Measurements from ENCODE around the gene SEC63.
"Not testable (repeated sequence)": the region's sequence is repeated elsewhere in the genome, so short reads cannot be mapped to it uniquely, and the experiment has no call there.

Gene SEC63

GRCh38 chr6:107959392-107959791 is 1.4 kb upstream of the SEC63 start:
- DNase-seq (ENCODE audit: extremely low read depth, insufficient read length): no peak
- no peaks in the 10 kb centered on the region for H3K36me3 ChIP-seq (ENCODE audit: control insufficient read depth, insufficient read depth, low read length)
- no peaks in the 10 kb centered on the region for H3K27me3 ChIP-seq (replicated peaks; ENCODE audit: control insufficient read depth, insufficient read depth, low read length)
- TF ChIP-seq, protein P1, sequence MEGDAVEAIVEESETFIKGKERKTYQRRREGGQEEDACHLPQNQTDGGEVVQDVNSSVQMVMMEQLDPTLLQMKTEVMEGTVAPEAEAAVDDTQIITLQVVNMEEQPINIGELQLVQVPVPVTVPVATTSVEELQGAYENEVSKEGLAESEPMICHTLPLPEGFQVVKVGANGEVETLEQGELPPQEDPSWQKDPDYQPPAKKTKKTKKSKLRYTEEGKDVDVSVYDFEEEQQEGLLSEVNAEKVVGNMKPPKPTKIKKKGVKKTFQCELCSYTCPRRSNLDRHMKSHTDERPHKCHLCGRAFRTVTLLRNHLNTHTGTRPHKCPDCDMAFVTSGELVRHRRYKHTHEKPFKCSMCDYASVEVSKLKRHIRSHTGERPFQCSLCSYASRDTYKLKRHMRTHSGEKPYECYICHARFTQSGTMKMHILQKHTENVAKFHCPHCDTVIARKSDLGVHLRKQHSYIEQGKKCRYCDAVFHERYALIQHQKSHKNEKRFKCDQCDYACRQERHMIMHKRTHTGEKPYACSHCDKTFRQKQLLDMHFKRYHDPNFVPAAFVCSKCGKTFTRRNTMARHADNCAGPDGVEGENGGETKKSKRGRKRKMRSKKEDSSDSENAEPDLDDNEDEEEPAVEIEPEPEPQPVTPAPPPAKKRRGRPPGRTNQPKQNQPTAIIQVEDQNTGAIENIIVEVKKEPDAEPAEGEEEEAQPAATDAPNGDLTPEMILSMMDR (IDR thresholded peaks at IDR 0.05; ENCODE audit: insufficient read depth, low read length, poor library complexity, severe bottlenecking): no peak
- H3K4me3 ChIP-seq (replicated peaks; ENCODE audit: low read depth, low read length): no peak overlapping the region

DNA sequence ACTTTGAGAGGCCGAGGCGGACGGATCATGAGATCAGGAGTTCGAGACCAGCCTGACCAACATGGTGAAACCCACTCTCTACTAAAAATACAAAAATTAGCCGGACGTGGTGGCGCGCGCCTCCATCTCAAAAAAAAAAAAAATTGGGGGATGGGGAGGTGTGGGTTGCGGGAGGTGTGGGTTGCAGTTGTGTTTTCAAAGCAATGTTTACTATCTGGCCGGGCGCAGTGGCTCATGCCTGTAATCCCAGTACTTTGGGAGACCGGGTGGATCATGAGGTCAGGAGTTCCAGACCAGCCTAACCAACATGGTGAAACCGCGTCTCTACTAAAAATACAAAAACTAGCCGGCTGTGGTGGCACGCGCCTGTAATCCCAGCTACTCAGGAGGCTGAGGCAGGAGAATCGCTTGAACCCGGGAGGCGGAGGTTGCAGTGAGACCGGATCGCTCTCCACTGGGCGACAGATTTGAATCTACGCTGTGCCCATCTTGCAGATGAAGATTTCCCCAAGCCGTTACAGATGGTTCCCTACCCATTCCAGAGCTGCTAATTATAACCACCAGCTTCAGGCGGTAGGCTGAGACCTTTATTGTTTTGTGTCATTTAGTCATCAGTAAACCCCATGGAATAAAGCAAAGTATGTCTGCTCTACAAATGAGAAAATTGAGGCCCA is 818 bp upstream of the SEC63 start:
- H3K4me3 ChIP-seq (replicated peaks; ENCODE audit: low read depth, low read length): peak overlapping the region; percentile 64
- not testable (repeated sequence) for H3K27me3 ChIP-seq (replicated peaks; ENCODE audit: control insufficient read depth, insufficient read depth, low read length); H3K36me3 ChIP-seq (ENCODE audit: control insufficient read depth, insufficient read depth, low read length); DNase-seq (ENCODE audit: extremely low read depth, insufficient read length)

DNA sequence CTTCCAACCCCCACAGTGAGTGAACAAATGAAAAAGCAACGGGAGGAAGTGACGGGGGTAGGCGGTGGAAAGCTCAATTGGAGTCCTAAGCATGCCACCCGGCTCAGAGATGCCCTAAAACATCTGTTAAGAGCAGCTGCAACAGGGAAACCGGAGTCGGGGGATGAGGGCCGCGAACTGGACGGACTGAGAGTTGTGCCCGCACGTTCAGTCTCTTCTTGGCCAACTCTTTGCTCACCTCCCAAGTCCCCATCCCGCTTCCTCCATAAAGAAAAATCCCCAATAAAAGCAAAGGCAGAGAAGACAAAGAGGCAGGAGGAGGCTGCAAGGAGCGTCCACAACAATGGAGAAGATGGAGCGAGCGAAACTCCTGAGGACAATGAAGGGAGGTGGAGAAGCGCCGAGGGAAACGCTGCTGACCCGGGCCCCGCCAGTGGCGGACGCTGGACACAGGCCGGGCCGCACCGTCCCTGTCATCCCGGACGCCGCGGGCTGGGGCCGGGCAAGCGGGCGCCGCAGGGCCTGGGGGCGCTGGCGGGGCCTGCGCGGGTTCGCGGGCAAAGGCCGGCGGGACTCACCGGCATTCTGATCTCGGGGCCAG is 600 bp downstream of the SEC63 start:
- H3K4me3 ChIP-seq (replicated peaks; ENCODE audit: low read depth, low read length): peak overlapping the region; percentile 80
- no peaks in the 10 kb centered on the region for H3K27me3 ChIP-seq (replicated peaks; ENCODE audit: control insufficient read depth, insufficient read depth, low read length)
- H3K36me3 ChIP-seq (ENCODE audit: control insufficient read depth, insufficient read depth, low read length): no peaks in the 10 kb centered on the region
- TF ChIP-seq, protein P1 (IDR thresholded peaks at IDR 0.05; ENCODE audit: insufficient read depth, low read length, poor library complexity, severe bottlenecking): no peak
- peak; percentile 60 for DNase-seq (ENCODE audit: extremely low read depth, insufficient read length)

DNA sequence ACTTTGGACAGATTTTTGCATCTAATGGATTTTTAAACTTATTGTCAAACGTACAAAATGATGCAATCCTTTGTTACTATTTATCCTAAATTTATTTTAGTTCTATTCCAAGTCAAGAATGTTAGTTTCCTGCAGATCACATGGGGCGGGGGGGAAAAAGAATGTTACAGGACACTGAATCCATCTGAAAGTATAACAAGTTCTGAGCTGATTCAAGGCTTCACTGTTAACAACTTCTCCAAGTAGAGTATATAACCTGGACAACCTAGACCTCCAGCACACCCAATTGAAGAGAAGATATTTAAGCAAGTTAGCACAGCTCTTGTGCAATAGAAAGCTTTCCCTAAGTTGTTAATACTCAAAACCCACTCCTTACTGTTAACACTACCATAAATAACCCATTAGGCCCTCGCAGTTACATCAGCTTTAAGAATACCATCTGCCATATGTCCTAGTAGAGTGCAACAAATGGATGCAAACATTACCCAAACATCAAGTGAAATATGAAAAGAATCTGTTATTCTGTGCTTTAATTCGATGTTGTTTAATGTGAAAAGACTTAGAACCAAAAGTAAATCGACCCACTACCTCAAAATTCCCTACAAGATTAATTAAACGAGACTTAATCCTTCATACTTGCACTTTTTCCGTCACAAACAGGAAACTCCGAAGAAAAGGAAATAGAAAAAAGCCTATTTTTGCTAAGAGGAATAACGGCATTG is 1.3 kb downstream of the SEC63 start:
- TF ChIP-seq, protein P1 (IDR thresholded peaks at IDR 0.05; ENCODE audit: insufficient read depth, low read length, poor library complexity, severe bottlenecking): no peak
- Histone ChIP-seq H3K36me3 (ENCODE audit: control insufficient read depth, insufficient read depth, low read length) (no peaks in the 10 kb centered on the region), H3K4me3 (replicated peaks; ENCODE audit: low read depth, low read length) (peak overlapping the region; percentile 80), H3K27me3 (replicated peaks; ENCODE audit: control insufficient read depth, insufficient read depth, low read length) (no peaks in the 10 kb centered on the region)
- no peak for DNase-seq (ENCODE audit: extremely low read depth, insufficient read length)

GRCh38 chr6:107956181-107956580 is 1.8 kb downstream of the SEC63 start:
- H3K4me3 ChIP-seq (replicated peaks; ENCODE audit: low read depth, low read length): peak overlapping the region; percentile 80
- H3K36me3 ChIP-seq (ENCODE audit: control insufficient read depth, insufficient read depth, low read length): no peaks in the 10 kb centered on the region
- no peaks in the 10 kb centered on the region for H3K27me3 ChIP-seq (replicated peaks; ENCODE audit: control insufficient read depth, insufficient read depth, low read length)
- no peak for DNase-seq (ENCODE audit: extremely low read depth, insufficient read length)
- TF ChIP-seq, protein P1 (IDR thresholded peaks at IDR 0.05; ENCODE audit: insufficient read depth, low read length, poor library complexity, severe bottlenecking): no peak

- not testable (repeated sequence) for H3K4me3 ChIP-seq (replicated peaks; ENCODE audit: low read depth, low read length); H3K36me3 ChIP-seq (ENCODE audit: control insufficient read depth, insufficient read depth, low read length); H3K27me3 ChIP-seq (replicated peaks; ENCODE audit: control insufficient read depth, insufficient read depth, low read length); DNase-seq (ENCODE audit: extremely low read depth, insufficient read length)
These were observed 4.1 kb downstream of the SEC63 start for GRCh38 chr6:107953858-107954414.

All from GM06990 (cell line).